GM18951 (cell line): ENCODE data around the gene SLC16A12.
"Not testable (repeated sequence)": the region's sequence is repeated elsewhere in the genome, so short reads cannot be mapped to it uniquely, and the experiment has no call there.

Experiments
- POLR2A ChIP-seq: IDR thresholded peaks from 4 replicates; pipeline ENCODE4 v1.6.1; 2011; ENCODE audit warnings: mild to moderate bottlenecking; ENCODE audit not compliant: insufficient read length, insufficient read depth; ENCODE audit errors: extremely low read depth
- in situ Hi-C: fragments of 300-500 bp; cut with MboI; formaldehyde crosslinking; loops from one replicate; pipeline ENCODE4 v1.12.0; 2022; ENCODE audit warnings: low sequenced_read_pairs, mixed read lengths, inconsistent platforms; ENCODE audit not compliant: unreplicated experiment

SLC16A12 gene

DNA sequence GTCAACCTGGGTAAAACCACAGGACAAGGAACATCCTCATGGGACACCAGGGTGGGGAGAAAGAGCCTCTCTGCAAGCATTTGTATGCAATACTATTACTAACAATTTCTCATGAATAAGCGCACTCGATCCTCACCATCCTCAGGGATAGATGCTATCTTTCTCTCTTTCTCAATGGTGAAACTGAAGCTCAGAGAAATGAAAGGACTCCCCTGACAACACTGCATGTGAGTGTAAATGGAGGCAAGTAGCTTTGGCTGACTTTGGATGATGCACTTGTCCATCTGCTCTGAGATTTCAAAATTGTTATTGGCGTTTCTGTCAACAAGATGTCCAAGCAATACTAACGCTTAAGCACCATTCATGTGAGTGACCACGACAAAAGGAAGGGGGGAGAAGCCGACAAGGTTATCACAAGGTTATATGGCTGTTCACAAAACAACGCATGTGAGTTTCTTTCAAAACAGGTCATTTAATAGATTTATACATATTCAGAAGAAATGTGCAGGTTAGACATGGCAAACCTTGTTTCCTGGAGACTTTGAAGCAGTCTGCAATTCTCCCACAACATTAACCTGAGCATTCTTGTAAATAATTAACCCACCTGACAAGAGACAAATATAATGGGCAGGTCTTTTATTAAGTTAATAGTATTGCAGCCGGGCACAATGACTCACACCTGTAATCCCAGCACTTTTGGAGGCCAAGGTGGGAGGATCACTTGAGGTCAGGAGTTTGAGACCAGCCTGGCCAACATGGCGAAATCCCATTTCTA is 67.0 kb downstream of the SLC16A12 start:
- in situ Hi-C loops, result no loop called here
- TF ChIP-seq POLR2A, result no peak

DNA sequence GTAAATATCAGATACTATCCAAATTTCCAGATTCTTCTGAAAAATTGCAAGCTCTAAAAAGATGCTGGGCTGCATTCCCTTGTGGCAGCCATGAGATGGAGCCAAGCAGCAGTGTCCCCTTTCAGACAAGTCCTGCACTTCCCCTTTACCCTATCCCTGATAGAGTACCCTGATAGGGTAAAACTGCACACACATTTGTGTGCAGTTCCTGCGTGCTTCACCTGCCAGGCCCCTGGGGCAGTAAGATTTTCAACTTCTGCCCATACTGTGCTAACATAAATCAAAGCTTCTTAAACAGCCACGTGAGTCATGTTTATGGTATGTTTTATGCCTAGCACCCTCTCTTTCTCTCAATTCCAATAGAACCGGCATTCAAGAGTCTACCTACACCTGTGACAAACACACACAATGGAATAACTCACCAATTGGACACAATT is 68.8 kb downstream of the SLC16A12 start:
- in situ Hi-C loops, result no loop called here
- TF ChIP-seq POLR2A, result no peak

DNA sequence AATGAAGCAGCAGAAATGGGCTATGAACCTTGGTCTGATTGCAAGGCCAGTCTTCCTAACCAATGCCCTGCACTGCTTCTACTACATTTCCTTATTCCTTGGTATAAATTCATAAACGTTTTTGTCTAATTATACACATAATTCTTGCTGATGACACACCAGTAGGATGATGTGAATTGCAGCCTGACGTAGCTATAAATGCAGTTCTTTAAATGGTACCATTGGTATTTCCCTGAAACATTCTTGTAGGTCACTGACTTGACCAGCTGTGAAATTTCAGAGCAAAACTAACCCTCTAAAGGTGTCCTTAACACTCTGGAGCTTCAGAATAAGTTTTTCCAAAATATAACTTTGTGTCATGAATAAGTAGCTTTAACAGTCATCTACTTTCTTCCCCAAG is 70.2 kb downstream of the SLC16A12 start:
- in situ Hi-C loops, result no loop called here
- TF ChIP-seq POLR2A, result no peak

DNA sequence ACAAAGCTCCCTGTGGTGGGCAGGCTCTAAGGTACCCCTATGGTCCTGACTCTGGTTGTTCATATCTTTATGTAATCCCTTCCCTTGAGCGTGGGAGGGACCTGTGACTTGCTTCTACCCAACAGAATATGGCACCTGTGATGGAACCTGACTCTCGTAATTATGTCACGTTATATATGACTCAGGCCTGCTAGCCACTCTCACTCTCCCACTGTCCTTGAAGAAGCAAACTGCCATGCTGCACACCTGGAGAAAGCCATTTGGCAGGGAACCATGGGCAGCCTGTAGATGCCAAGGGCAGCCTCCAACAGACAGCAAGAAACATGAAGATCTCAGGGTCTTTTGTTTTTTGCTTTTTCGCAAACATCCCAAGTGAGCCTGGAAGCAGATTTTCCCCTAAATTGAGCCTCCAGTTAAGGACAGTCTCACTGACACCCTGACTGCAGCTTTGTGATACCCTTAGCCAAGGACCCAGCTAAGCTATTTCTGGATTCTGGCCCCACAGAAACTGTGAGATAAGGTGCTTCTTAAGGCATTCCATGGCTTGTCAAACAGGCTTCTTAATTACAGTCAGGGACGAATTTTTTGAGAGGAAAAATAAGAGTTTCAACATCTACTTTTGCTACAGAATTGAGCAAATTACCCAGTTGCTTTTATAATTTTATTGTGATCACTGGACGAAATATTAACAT is 71.4 kb downstream of the SLC16A12 start:
- in situ Hi-C loops, result no loop called here
- TF ChIP-seq POLR2A, result no peak

GRCh38 chr10:89458784-89459183 is 76.6 kb downstream of the SLC16A12 start:
- in situ Hi-C loops, result no loop called here
- no peak for TF ChIP-seq POLR2A

GRCh38 chr10:89458291-89458690 is 77.1 kb downstream of the SLC16A12 start:
- in situ Hi-C loops, result no loop called here
- TF ChIP-seq POLR2A, result no peak

DNA sequence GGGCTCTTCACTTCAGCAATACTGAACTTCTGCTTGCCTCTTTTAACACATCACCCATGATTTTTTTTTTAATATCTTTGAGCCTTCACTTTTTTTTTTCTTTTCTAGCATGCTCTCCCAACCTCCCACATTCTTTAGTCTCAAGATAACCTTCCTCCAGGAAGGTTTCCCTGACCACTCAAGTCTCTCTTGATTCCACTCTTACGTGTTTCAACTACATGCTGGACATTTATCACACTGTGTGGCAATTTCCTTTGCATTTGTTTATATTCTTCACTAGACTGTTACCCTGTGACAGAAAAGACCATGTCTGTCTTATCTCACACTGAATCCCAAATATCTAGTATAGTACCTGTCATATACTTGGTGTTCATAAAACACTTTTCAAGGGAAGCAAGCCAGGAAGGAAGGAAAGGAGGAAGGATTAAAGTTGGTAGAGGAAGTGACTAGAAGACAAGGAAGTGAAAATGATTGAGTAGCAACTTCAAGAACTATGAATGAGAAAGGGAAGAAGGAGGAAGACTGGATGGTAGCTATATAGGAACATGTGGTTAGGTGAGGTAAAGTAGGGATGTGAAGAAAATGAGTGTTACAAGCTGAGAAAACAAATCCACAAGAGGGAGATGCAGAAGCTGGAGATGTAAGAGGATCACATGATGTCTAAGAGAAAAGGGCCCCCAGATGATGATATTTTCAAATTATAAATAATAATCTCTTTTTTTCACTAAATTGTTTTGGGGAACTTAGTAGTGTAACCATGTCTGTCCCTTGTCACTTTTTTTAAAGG is 80.6 kb downstream of the SLC16A12 start:
- TF ChIP-seq POLR2A, result no peak
- in situ Hi-C loops, result no loop called here

- TF ChIP-seq POLR2A, result no peak
- in situ Hi-C loops, result no loop called here
Observed at GRCh38 chr10:89452193-89452592, 83.2 kb downstream of the SLC16A12 start.

DNA sequence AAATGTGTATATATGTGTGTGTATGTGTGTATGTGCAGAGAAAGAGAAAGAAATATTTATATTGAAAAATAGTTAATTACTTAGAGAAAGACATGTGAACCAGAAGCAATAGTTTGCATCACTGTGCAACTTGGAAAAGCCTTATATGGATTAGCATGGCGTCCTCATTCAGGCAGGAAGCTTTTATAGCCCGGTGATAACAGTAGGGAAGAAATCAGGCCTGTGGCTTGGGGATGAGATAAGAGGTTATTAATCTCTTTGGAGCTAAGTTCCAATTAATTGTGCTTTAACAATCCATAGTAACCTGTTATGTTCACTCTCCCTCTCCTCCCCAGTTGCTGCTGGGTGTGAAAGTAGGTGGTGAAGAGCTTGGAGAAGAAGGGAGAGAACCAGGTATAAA is 84.5 kb downstream of the SLC16A12 start:
- TF ChIP-seq POLR2A, result no peak
- in situ Hi-C loops, result no loop called here

DNA sequence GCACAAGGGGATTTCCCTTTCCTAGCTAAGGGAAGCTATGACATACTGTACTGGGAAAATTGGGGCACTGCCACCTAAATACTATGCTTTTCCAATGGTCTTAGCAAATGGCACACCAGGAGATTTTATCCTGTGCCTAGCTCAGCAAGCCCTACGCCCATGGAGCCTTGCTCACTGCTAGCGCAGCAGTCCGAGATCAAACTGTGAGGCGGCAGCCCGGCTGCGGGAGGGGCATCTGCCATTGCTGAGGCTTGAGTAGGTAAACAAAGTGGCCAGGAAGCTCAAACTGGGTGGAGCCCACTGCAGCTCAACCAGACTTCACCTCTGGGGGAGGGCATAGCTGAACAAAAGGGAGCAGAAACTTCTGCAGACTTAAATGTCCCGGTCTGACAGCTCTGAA is 90.6 kb downstream of the SLC16A12 start:
- in situ Hi-C loops, result not testable (repeated sequence)

- TF ChIP-seq POLR2A, result no peak
- in situ Hi-C loops, result no loop called here
Observed at GRCh38 chr10:89442289-89442688, 93.1 kb downstream of the SLC16A12 start.

GRCh38 chr10:89440226-89441009 is 95.0 kb downstream of the SLC16A12 start:
- TF ChIP-seq POLR2A, result no peak
- in situ Hi-C loops, result no loop called here

GRCh38 chr10:89438525-89438924 is 96.9 kb downstream of the SLC16A12 start:
- in situ Hi-C loops, result no loop called here
- TF ChIP-seq POLR2A, result no peak

GRCh38 chr10:89431977-89432376 is 103.4 kb downstream of the SLC16A12 start:
- in situ Hi-C loops, result no loop called here
- no peak for TF ChIP-seq POLR2A
